ENCODE measurements around the gene FAM229A. TPM values are rescaled to one million over a fixed set of nuclear protein-coding genes. Genes with fewer than 3 reads are reported as not detected.

The FAM229A gene
- total RNA-seq, 1 experiment from 2014 or later: 5.6 TPM

DNA sequence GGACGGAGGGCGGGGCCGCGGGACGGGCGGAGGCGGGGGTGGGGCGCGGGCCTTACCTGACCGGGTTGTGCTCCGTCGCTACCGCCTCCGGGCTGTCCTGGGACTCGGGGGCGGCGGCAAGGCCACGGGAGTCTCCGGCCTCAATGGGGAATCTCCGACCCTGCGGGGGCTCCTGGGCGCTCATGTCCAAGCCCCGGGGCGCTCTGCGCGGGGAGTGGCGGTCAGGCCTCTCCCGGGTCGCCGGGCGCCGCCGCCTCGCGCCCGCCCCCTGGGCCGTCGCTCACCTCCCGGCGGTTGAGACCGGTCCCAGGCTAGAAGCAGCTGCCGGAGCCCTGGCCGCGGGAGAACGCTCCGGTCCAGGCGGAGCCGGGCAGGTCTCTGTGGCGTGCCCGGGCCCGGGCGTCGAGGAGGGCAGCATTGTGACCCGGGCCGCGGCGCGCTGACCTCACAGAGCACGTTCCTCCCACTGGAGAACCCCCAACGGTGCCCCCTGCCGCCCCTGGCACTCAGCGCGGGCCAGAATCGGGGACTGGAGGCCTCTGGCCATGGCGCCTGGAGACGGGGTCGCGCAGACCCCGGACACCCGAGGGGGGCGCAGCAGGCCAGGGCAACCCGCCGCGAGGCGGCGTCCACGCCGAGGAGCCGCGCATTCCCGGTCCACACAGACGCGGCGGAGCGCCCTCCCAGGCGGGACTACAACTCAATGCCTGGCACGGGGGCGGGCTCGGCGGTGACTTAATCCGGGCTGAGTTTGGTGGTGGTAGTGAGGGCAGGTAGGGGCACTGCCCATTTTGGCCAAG lies 411 bp downstream of the FAM229A start:
- Histone ChIP-seq H4K20me1 (ENCODE audit: control insufficient read depth, insufficient read depth, insufficient read length) (no peaks in the 10 kb centered on the region), H3K79me1 (ENCODE audit: insufficient read depth, low read depth, low read length, poor library complexity, severe bottlenecking) (no peaks in the 10 kb centered on the region), H4K8ac (replicated peaks; ENCODE audit: insufficient read length, low read depth, low read length) (no peak overlapping the region), H2BK15ac (ENCODE audit: low read depth, low read length) (no peak overlapping the region), H3K4ac (ENCODE audit: low read depth, low read length) (no peak overlapping the region), H3K4me2 (ENCODE audit: insufficient read depth, insufficient read length, low read length) (peak overlapping the region; percentile 30), H3K23ac (ENCODE audit: insufficient read length, low read depth, low read length) (no peak overlapping the region), H2BK20ac (ENCODE audit: low read depth, low read length, poor library complexity, severe bottlenecking) (no peak overlapping the region), H3K23me2 (ENCODE audit: insufficient read length, low read depth, low read length, poor library complexity, severe bottlenecking) (peaks cover 12% of the 10 kb centered on the region), H3K27ac (ENCODE audit: insufficient read length, low read depth, low read length) (no peak overlapping the region), H2AFZ (ENCODE audit: low read length) (no peak overlapping the region), H2AK5ac (ENCODE audit: insufficient read length, low read length) (no peak overlapping the region), H3K9ac (ENCODE audit: extremely low read depth, insufficient read length, low read length) (no peak overlapping the region), H3K14ac (ENCODE audit: insufficient read depth, low read length) (peak overlapping the region; percentile 8), H4K91ac (ENCODE audit: insufficient read length, low read depth, low read length) (no peak overlapping the region), H3K56ac (ENCODE audit: insufficient read length, low read depth, low read length) (no peak overlapping the region), H2BK12ac (ENCODE audit: insufficient read length, low read depth, low read length) (no peak overlapping the region), H3K79me2 (ENCODE audit: insufficient read depth, low read length) (no peaks in the 10 kb centered on the region), H2BK120ac (ENCODE audit: low read depth, low read length, poor library complexity, severe bottlenecking) (no peak overlapping the region), H2BK5ac (ENCODE audit: insufficient read length, low read length) (no peak overlapping the region), H3T11ph (ENCODE audit: low read length) (no peak overlapping the region), H3K18ac (ENCODE audit: insufficient read length, low read depth, low read length) (peak overlapping the region; percentile 66), H3K27me3 (ENCODE audit: insufficient read depth, low read length) (no peaks in the 10 kb centered on the region; the same call in 1 of the 2 replicates), H3K4me1 (ENCODE audit: insufficient read depth, low read length) (no peaks in the 10 kb centered on the region), H3K9me3 (ENCODE audit: control insufficient read depth, low read depth, low read length) (no peaks in the 10 kb centered on the region), H4K5ac (ENCODE audit: insufficient read length, low read depth, low read length) (no peak overlapping the region)
- peaks cover 10 to 46% (median 38%) of the 10 kb centered on the region in 3 experiments for H3K36me3 Mint-ChIP-seq (ENCODE audit: insufficient read depth in 1 of 3, low read depth in 3 of 3)
- H3K4me1 Mint-ChIP-seq: peaks cover 8 to 12% of the 10 kb centered on the region in 2 experiments
- H3K27ac Mint-ChIP-seq: no peak overlapping the region
- H3K27me3 Mint-ChIP-seq (ENCODE audit: low read depth): peaks cover 24% of the 10 kb centered on the region
- TF ChIP-seq, protein P1, sequence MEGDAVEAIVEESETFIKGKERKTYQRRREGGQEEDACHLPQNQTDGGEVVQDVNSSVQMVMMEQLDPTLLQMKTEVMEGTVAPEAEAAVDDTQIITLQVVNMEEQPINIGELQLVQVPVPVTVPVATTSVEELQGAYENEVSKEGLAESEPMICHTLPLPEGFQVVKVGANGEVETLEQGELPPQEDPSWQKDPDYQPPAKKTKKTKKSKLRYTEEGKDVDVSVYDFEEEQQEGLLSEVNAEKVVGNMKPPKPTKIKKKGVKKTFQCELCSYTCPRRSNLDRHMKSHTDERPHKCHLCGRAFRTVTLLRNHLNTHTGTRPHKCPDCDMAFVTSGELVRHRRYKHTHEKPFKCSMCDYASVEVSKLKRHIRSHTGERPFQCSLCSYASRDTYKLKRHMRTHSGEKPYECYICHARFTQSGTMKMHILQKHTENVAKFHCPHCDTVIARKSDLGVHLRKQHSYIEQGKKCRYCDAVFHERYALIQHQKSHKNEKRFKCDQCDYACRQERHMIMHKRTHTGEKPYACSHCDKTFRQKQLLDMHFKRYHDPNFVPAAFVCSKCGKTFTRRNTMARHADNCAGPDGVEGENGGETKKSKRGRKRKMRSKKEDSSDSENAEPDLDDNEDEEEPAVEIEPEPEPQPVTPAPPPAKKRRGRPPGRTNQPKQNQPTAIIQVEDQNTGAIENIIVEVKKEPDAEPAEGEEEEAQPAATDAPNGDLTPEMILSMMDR (conservative IDR thresholded peaks at IDR 0.05): peak; percentile 36; the same call in 2 of the 3 replicates
- no CpG with 5 or more reads among the region's 91 CpGs for WGBS (ENCODE audit: extremely low coverage, insufficient read length, low lambda C conversion rate)
- peak; percentile 58 for DNase-seq
- peak overlapping the region; percentile 45 to 60 for H3K4me3 Mint-ChIP-seq
- H3K9me3 Mint-ChIP-seq: no peaks in the 10 kb centered on the region
